Measurements from ENCODE around the gene NHLRC4. TPM values are rescaled to one million over a fixed set of nuclear protein-coding genes. Genes with fewer than 3 reads are reported as not detected.

NHLRC4 gene
- total and polyA plus RNA-seq, 8 donors = 0.99 to 3.4 (median 2.9) TPM

DNA sequence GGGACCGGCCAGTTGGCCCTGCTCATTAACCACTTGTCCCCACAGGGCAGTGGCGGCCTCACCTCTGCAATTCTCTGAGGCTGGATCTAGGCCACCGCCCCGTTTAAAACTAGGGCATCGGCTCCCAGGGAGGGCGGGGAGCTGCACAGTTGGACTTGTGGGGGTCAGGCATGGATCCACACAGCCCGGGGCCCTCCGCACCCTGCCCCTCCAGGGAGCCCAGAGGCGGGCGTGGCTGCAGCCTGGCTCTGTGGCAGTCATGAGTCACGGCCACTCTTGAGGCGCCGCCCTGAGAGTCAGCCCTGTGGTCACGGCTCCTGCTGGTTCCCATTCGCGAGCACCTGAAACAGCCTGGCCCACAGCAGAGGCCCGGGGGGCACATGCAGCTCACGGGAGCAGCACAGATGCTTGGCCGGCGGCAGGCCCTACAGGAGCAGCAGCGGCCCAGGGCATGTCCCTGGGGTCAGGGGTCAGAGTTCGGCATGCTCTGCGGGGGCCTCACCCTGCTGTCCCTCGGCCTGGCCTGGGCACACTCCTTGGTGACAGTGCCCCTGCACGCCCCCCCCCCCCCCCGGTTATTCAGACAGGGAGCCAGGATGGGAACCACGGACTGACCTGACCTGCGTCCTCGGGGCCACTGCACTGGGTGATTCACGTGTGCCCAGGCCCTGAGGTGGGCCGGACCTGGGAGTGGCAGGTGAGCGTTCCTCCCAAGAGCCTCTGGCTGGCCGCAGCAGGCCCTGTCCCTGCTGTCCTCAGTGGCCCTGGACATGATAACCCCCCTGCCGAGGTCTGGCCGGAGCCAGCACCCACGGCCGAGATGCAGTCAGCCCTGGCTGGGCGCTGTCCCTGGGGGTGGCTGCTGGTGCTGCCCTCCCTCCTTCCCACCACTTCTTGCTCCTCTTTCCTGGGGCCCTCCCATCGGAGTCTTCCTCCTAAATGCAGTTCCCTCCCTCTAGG, 31.1 kb upstream of the NHLRC4 start:
- H3K27ac ChIP-seq = no peak overlapping the region
- peak; percentile 88 for ATAC-seq
- H3K9me3 ChIP-seq = no peaks in the 10 kb centered on the region
- H3K4me1 ChIP-seq = peaks cover 0 to 7% of the 10 kb centered on the region in 2 donors
- no peak overlapping the region for H3K4me3 ChIP-seq
- no peaks in the 10 kb centered on the region for H3K27me3 ChIP-seq
- TF ChIP-seq, protein P1, sequence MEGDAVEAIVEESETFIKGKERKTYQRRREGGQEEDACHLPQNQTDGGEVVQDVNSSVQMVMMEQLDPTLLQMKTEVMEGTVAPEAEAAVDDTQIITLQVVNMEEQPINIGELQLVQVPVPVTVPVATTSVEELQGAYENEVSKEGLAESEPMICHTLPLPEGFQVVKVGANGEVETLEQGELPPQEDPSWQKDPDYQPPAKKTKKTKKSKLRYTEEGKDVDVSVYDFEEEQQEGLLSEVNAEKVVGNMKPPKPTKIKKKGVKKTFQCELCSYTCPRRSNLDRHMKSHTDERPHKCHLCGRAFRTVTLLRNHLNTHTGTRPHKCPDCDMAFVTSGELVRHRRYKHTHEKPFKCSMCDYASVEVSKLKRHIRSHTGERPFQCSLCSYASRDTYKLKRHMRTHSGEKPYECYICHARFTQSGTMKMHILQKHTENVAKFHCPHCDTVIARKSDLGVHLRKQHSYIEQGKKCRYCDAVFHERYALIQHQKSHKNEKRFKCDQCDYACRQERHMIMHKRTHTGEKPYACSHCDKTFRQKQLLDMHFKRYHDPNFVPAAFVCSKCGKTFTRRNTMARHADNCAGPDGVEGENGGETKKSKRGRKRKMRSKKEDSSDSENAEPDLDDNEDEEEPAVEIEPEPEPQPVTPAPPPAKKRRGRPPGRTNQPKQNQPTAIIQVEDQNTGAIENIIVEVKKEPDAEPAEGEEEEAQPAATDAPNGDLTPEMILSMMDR (IDR thresholded peaks at IDR 0.05) = no peak
- H3K36me3 ChIP-seq = peaks cover 0 to 64% of the 10 kb centered on the region in 2 donors
- peak in 1 of 4 donors; percentile 58 for DNase-seq
- intact Hi-C loops (cut with DNase I) = no loop called here

DNA sequence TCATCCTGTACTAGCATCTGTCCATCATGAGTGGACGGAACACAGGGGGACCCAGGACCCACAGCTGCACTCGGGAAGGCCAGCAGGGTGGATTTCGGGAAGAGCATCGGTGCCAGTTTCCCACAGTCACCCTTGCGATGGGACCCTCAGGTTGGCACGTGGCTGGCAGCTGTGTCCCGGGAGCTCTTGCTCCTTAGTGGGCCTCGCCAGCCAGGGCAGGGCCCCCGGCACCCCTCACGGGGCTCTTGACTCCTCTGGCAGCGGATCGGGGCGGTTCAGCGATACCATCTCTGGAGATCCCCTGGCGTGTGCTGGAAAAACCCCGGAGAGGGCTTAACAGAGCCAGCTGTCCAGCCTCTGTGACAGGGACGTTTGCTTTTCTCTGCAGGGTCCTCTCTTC, 30.1 kb upstream of the NHLRC4 start:
- TF ChIP-seq, protein P1 (IDR thresholded peaks at IDR 0.05) = no peak
- Histone ChIP-seq H3K4me1 (peaks cover 0 to 5% of the 10 kb centered on the region in 2 donors), H3K9me3 (no peaks in the 10 kb centered on the region), H3K36me3 (peaks cover 0 to 68% of the 10 kb centered on the region in 2 donors), H3K27ac (no peak overlapping the region), H3K27me3 (no peaks in the 10 kb centered on the region), H3K4me3 (no peak overlapping the region)
- DNase-seq = no peak
- ATAC-seq = no peak
- intact Hi-C loops (cut with DNase I) = no loop called here

DNA sequence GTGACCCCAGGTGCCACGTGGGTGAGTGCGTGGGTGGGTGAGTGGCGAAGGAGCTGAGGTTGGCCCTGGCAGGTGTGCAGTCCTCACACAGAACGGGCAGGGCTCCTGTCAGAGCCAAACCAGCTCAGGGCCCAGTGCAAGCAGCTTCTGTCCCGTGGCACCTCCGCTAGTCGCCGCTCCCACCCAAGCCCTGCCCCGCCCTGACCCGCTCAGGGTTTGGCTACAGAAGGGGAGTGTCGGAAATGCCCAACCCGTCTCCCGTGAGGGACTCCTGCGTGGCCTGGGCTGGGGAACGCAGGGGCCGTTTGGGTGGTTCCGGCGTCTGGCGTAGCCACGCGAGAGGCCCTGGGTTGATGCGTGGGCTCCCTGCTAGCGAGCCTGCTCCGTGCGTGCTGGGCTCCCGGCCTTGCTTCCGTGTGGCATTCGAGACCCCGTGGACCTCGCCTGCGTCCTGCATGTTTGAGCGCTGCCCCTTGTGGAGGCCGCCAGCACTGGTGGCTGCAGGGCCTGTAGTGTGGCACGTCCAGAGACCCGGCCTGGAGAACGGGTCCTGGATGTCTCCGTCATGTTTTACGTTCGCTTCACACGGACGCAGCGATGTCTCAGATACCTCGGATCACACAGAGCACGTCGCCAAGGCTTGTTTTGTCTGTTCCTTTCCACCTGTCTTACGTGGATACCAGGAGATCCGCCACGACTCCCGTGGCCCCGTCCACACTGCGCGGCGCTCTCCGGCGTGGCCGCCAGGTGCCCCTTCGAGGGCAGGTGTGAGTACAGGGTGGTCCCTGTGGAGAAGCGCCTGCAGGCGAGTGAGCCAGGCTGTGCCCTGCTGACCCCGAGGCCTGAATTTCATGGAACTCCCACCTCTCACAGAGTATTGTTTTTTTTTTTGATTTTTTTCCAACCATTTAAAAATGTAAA, 29.1 kb upstream of the NHLRC4 start:
- Histone ChIP-seq H3K27me3 (no peaks in the 10 kb centered on the region), H3K36me3 (peaks cover 0 to 68% of the 10 kb centered on the region in 2 donors), H3K4me1 (peaks cover 0 to 5% of the 10 kb centered on the region in 2 donors), H3K27ac (no peak overlapping the region), H3K9me3 (no peaks in the 10 kb centered on the region), H3K4me3 (no peak overlapping the region)
- intact Hi-C loops (cut with DNase I) = no loop called here
- no peak for DNase-seq
- ATAC-seq = no peak
- TF ChIP-seq, protein P1 (IDR thresholded peaks at IDR 0.05) = no peak

DNA sequence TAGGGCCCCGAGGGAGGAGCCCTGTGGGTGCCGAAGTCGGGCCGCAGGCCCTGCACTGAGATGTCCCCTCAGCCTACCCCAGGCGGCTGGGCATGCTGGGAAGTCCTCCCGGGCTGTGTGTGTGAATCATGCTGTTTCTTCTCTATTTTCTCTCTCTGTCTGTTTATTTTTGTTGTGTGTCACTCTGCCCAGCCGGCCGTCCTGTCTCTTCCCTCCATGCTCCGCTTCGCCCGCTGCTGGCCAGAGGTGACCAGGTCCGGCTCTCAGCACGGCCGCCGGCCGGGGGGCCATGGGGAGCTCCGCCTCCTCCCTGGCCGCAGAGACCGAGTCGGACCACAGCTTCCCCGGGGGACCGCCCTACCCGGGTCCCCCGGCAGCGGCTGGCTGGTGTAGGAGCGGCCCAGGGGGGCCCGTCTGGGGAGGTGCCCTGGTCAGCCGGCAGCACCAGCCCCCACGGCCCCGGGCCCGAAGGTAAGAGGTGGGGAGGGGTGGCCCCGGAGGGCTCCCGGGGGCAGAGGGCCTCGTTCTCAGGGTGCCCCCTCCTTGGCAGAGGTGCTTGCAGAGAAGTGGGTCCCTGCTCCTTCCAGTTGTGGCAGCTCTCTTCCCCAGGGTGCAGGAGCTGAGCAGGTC, 26.8 kb upstream of the NHLRC4 start:
- TF ChIP-seq, protein P1 (IDR thresholded peaks at IDR 0.05) = no peak
- intact Hi-C loops (cut with DNase I) = no loop called here

More for the DNA sequence above, 26.8 kb upstream of the NHLRC4 start:
- H3K4me1 ChIP-seq = peaks cover 0 to 5% of the 10 kb centered on the region in 2 donors
- H3K27me3 ChIP-seq = no peaks in the 10 kb centered on the region
- H3K27ac ChIP-seq = no peak overlapping the region
- DNase-seq (no peak), ATAC-seq (no peak)
- H3K4me3 ChIP-seq = no peak overlapping the region
- no peaks in the 10 kb centered on the region for H3K9me3 ChIP-seq
- H3K36me3 ChIP-seq = peaks cover 0 to 55% of the 10 kb centered on the region in 2 donors

Data from left lung (tissue), 10 donors.